Measurements from ENCODE around the gene DSTN.

The DSTN gene

GRCh38 chr20:17637985-17638640 is 68.2 kb downstream of the DSTN start:
- DNase-seq (ENCODE audit: low read depth) = no peak

- no peak for DNase-seq (ENCODE audit: low read depth)
These were observed 69.0 kb downstream of the DSTN start for GRCh38 chr20:17638835-17639407.

GRCh38 chr20:17640146-17640874 is 70.4 kb downstream of the DSTN start:
- DNase-seq (ENCODE audit: low read depth) = no peak

- no peak for DNase-seq (ENCODE audit: low read depth)
These were observed 71.1 kb downstream of the DSTN start for GRCh38 chr20:17640875-17641378.

GRCh38 chr20:17641520-17641964 is 71.7 kb downstream of the DSTN start:
- no peak for DNase-seq (ENCODE audit: low read depth)

GRCh38 chr20:17641993-17642392 is 72.1 kb downstream of the DSTN start:
- DNase-seq (ENCODE audit: low read depth) = no peak

GRCh38 chr20:17642404-17643269 is 72.8 kb downstream of the DSTN start:
- DNase-seq (ENCODE audit: low read depth) = no peak

GRCh38 chr20:17643531-17644188 is 73.8 kb downstream of the DSTN start:
- no peak for DNase-seq (ENCODE audit: low read depth)

GRCh38 chr20:17644451-17644850 is 74.6 kb downstream of the DSTN start:
- DNase-seq (ENCODE audit: low read depth) = no peak

GRCh38 chr20:17645010-17645409 is 75.1 kb downstream of the DSTN start:
- no peak for DNase-seq (ENCODE audit: low read depth)

GRCh38 chr20:17645546-17646208 is 75.8 kb downstream of the DSTN start:
- no peak for DNase-seq (ENCODE audit: low read depth)

GRCh38 chr20:17646209-17646960 is 76.5 kb downstream of the DSTN start:
- no peak for DNase-seq (ENCODE audit: low read depth)

- DNase-seq (ENCODE audit: low read depth) = no peak
These were observed 77.1 kb downstream of the DSTN start for GRCh38 chr20:17646961-17647301.

GRCh38 chr20:17647391-17648314 is 77.8 kb downstream of the DSTN start:
- no peak for DNase-seq (ENCODE audit: low read depth)

GRCh38 chr20:17648315-17648646 is 78.4 kb downstream of the DSTN start:
- DNase-seq (ENCODE audit: low read depth) = no peak

GRCh38 chr20:17648791-17649730 is 79.2 kb downstream of the DSTN start:
- DNase-seq (ENCODE audit: low read depth) = no peak

GRCh38 chr20:17650301-17651128 is 80.6 kb downstream of the DSTN start:
- no peak for DNase-seq (ENCODE audit: low read depth)
